IMR-90 (cell line): Measurements from ENCODE around the gene ENOX1. TPM values are rescaled to one million over a fixed set of nuclear protein-coding genes. Genes with fewer than 3 reads are reported as not detected.

ENCODE experiments used
- ATAC-seq: fragments of 200-7000 bp; cut with Tn5 transposase; 2 replicates; pipeline ENCODE4 v1.9.1; 2020; ENCODE audit warnings: low read depth, mild to moderate bottlenecking, moderate library complexity
- BruUV-seq: library from RNA; stranded (reverse); fragments of 400-500 nt; replicated peaks from 2 replicates; lab custom pipeline; 2021; lab: Mats Ljungman, UMichigan
- CTCF ChIA-PET: fragments of 300-600 bp; formaldehyde crosslinking; extraction: SDS; loops from one replicate; lab custom pipeline; 2021; ENCODE audit warnings: antibody characterized with exemption; lab: Yijun Ruan, JAX
- POLR2A ChIA-PET: fragments of 300-600 bp; sonication (Branson Sonifier 250); formaldehyde crosslinking; loops from one replicate; lab custom pipeline; 2022; ENCODE audit warnings: antibody characterized with exemption; ENCODE audit not compliant: unreplicated experiment; lab: Charles Lee
- DNase-seq: peaks from one replicate; pipeline ENCODE4 v3.0.0; 2013
- H2AFZ ChIP-seq: replicated peaks from 2 replicates; pipeline ENCODE3; 2013; ENCODE audit warnings: low read length, mild to moderate bottlenecking; ENCODE audit not compliant: poor library complexity
- H2AK5ac ChIP-seq: 2 replicates; pipeline ENCODE4 v1.6.1; 2013; ENCODE audit warnings: low read depth, low read length, inconsistent platforms
- H2AK9ac ChIP-seq: replicated peaks from 2 replicates; pipeline ENCODE3; 2013; ENCODE audit warnings: mild to moderate bottlenecking, low read depth, low read length, moderate library complexity; ENCODE audit not compliant: poor library complexity
- H2BK120ac ChIP-seq: 2 replicates; pipeline ENCODE4 v1.6.1; 2013; ENCODE audit warnings: low read depth, low read length, inconsistent platforms
- H2BK15ac ChIP-seq: 3 replicates; pipeline ENCODE4 v1.6.1; 2013; ENCODE audit warnings: low read depth, low read length, inconsistent platforms
- H2BK20ac ChIP-seq: 2 replicates; pipeline ENCODE4 v1.6.1; 2013; ENCODE audit warnings: low read depth, mild to moderate bottlenecking, inconsistent platforms, low read length, moderate library complexity
- H2BK5ac ChIP-seq: 2 replicates; pipeline ENCODE4 v1.6.1; 2013; ENCODE audit warnings: mild to moderate bottlenecking, low read depth, low read length, inconsistent platforms; ENCODE audit not compliant: poor library complexity, severe bottlenecking
- H3K14ac ChIP-seq: replicated peaks from 2 replicates; pipeline ENCODE4 v1.6.1; 2013; ENCODE audit warnings: low read depth, low read length, inconsistent platforms
- H3K18ac ChIP-seq: 2 replicates; pipeline ENCODE4 v1.6.1; 2013; ENCODE audit warnings: low read depth, low read length, control low read depth
- H3K23ac ChIP-seq: 2 replicates; pipeline ENCODE4 v1.6.1; 2013; ENCODE audit warnings: low read depth, low read length, inconsistent platforms
- H3K27ac ChIP-seq: 2 replicates; pipeline ENCODE4 v1.5.1; 2013; ENCODE audit warnings: mild to moderate bottlenecking, control low read depth, low read length; ENCODE audit not compliant: insufficient read depth
- H3K27me3 ChIP-seq: 2 replicates; pipeline ENCODE4 v1.6.1; 2013; ENCODE audit warnings: low read length; ENCODE audit not compliant: control insufficient read depth, insufficient read depth
- H3K36me3 ChIP-seq: 2 replicates; pipeline ENCODE4 v1.6.1; 2013; ENCODE audit warnings: low read length, mixed read lengths; ENCODE audit not compliant: control insufficient read depth, insufficient read depth
- H3K4ac ChIP-seq: 2 replicates; pipeline ENCODE4 v1.6.1; 2013; ENCODE audit warnings: low read depth, low read length, inconsistent platforms
- H3K4me1 ChIP-seq: 2 replicates; pipeline ENCODE4 v1.6.1; 2013; ENCODE audit warnings: low read length, mixed read lengths; ENCODE audit not compliant: control insufficient read depth, insufficient read depth
- H3K4me2 ChIP-seq: 2 replicates; pipeline ENCODE4 v1.6.1; 2013; ENCODE audit warnings: low read depth, mild to moderate bottlenecking, control low read depth, low read length, moderate library complexity
- H3K4me3 ChIP-seq: 2 replicates; pipeline ENCODE4 v1.5.1; 2013; ENCODE audit warnings: low read depth, mild to moderate bottlenecking, control low read depth, low read length, moderate library complexity; ENCODE audit not compliant: insufficient read depth
- H3K56ac ChIP-seq: 2 replicates; pipeline ENCODE4 v1.6.1; 2013; ENCODE audit warnings: low read length, inconsistent platforms; ENCODE audit not compliant: insufficient read depth; ENCODE audit errors: extremely low read depth
- H3K79me1 ChIP-seq, 2 experiments: 2 replicates each; pipeline ENCODE4 v1.6.1; 2013; ENCODE audit warnings: low read length in 2 of 2, inconsistent platforms in 1 of 2, low read depth in 1 of 2
- H3K9ac ChIP-seq: 2 replicates; pipeline ENCODE4 v1.6.1; 2013; ENCODE audit warnings: low read depth, low read length, control low read depth
- H3K9me1 ChIP-seq: 2 replicates; pipeline ENCODE4 v1.6.1; 2013; ENCODE audit warnings: low read length, inconsistent platforms; ENCODE audit not compliant: insufficient read depth
- H3K9me3 ChIP-seq: 2 replicates; pipeline ENCODE4 v1.6.1; 2013; ENCODE audit warnings: low read length; ENCODE audit not compliant: control insufficient read depth, insufficient read depth
- H4K20me1 ChIP-seq: 2 replicates; pipeline ENCODE4 v1.6.1; 2013; ENCODE audit warnings: low read length, inconsistent platforms; ENCODE audit not compliant: insufficient read depth
- H4K5ac ChIP-seq: 2 replicates; pipeline ENCODE4 v1.6.1; 2013; ENCODE audit warnings: mild to moderate bottlenecking, low read depth, low read length, control low read depth
- H4K8ac ChIP-seq, 2 experiments: 2 replicates each; pipeline ENCODE4 v1.6.1; 2013; ENCODE audit warnings: low read depth in 2 of 2, low read length in 2 of 2, control low read depth in 1 of 2, inconsistent platforms in 1 of 2
- H4K91ac ChIP-seq: 2 replicates; pipeline ENCODE4 v1.6.1; 2013; ENCODE audit warnings: low read depth, low read length, inconsistent platforms; ENCODE audit not compliant: insufficient read depth
- BHLHE40 ChIP-seq: fragments of 150-350 bp; IDR thresholded peaks from 2 replicates; pipeline ENCODE4 v1.6.1; 2016; ENCODE audit warnings: mild to moderate bottlenecking, low read depth, low read length
- CEBPB ChIP-seq: IDR thresholded peaks from 2 replicates; pipeline ENCODE4 v1.6.1; 2012; ENCODE audit warnings: low read depth, low read length, improper control_type of control experiment
- CHD1 ChIP-seq: IDR thresholded peaks from 2 replicates; pipeline ENCODE4 v1.6.1; 2012; ENCODE audit warnings: low read depth, low read length, improper control_type of control experiment
- FOS ChIP-seq: fragments of 150-350 bp; IDR thresholded peaks from 2 replicates; pipeline ENCODE4 v1.6.1; 2016; ENCODE audit warnings: low read depth, low read length
- MAFK ChIP-seq: IDR thresholded peaks from 2 replicates; pipeline ENCODE4 v1.6.1; 2012; ENCODE audit warnings: low read depth, low read length, improper control_type of control experiment
- MAZ ChIP-seq: IDR thresholded peaks from 2 replicates; pipeline ENCODE4 v1.6.1; 2012; ENCODE audit warnings: low read depth, mild to moderate bottlenecking, low read length, improper control_type of control experiment, moderate library complexity, borderline replicate concordance
- MXI1 ChIP-seq: IDR thresholded peaks from 2 replicates; pipeline ENCODE4 v1.6.1; 2012; ENCODE audit warnings: low read depth, mild to moderate bottlenecking, low read length, moderate library complexity, borderline replicate concordance
- NFE2L2 ChIP-seq: fragments of 150-350 bp; IDR thresholded peaks from 2 replicates; pipeline ENCODE4 v1.6.1; 2016; ENCODE audit warnings: low read depth, mild to moderate bottlenecking, low read length
- POLR2A ChIP-seq: IDR thresholded peaks from 2 replicates; pipeline ENCODE4 v1.6.1; 2012; ENCODE audit warnings: mild to moderate bottlenecking, low read depth, low read length
- RAD21 ChIP-seq: IDR thresholded peaks from 2 replicates; pipeline ENCODE4 v1.6.1; 2012; ENCODE audit warnings: low read length, improper control_type of control experiment
- RCOR1 ChIP-seq: IDR thresholded peaks from 2 replicates; pipeline ENCODE4 v1.6.1; 2012; ENCODE audit warnings: mild to moderate bottlenecking, low read length, improper control_type of control experiment; ENCODE audit not compliant: insufficient replicate concordance
- RFX5 ChIP-seq: IDR thresholded peaks from 2 replicates; pipeline ENCODE4 v1.8.0; 2012; ENCODE audit warnings: low read depth, mild to moderate bottlenecking, low read length, moderate library complexity
- SMC3 ChIP-seq: fragments of 150-350 bp; IDR thresholded peaks from 2 replicates; pipeline ENCODE4 v1.6.1; 2016; ENCODE audit warnings: low read depth, mild to moderate bottlenecking, antibody characterized with exemption, low read length, moderate library complexity
- WGBS, 2 experiments: methylation state at CpG; one replicate each; pipeline versions ENCODE4 v1.1.5 to v1.1.7; 2013; ENCODE audit warnings: missing lambda C conversion rate in 2 of 2; ENCODE audit not compliant: insufficient read length in 1 of 2; ENCODE audit errors: extremely low coverage in 2 of 2; 5-methylcytosine and 5-hydroxymethylcytosine counted together
- dilution Hi-C: fragments of 300-500 bp; cut with HindIII; formaldehyde crosslinking; loops from one replicate; pipeline ENCODE4 v1.14.3; 2018; ENCODE audit warnings: low sequenced_read_pairs; ENCODE audit not compliant: unreplicated experiment
- in situ Hi-C: fragments of 300-500 bp; cut with MboI; formaldehyde crosslinking; loops from 3 replicates; pipeline ENCODE4 v1.14.3; 2019; ENCODE audit warnings: low sequenced_read_pairs, inconsistent platforms, mixed read lengths
- intact Hi-C: fragments of 100-400 bp; cut with micrococcal nuclease; formaldehyde crosslinking; loops from 2 replicates; pipeline ENCODE4 v1.10.0; 2022
- polyA plus RNA-seq, 3 experiments: library from polyadenylated mRNA; depleted of rRNA; stranded (reverse); fragments of >200 nt; gene quantifications; 2 replicates each; pipeline ENCODE4 v1.2.3, GENCODE V29; 2012; ENCODE audit warnings: low replicate concordance in 1 of 3
- total RNA-seq: library from RNA; depleted of rRNA; stranded (reverse); fragments of >200 nt; gene quantifications from 2 replicates; pipeline ENCODE4 v1.2.3, GENCODE V29; 2012
- TF ChIP-seq, protein P1 (sequence below): fragments of 150-350 bp; IDR thresholded peaks from 2 replicates; pipeline ENCODE4 v1.6.1; 2016; ENCODE audit warnings: low read depth, mild to moderate bottlenecking, low read length, moderate library complexity, borderline replicate concordance
- TF ChIP-seq, protein P2 (sequence below): fragments of 150-350 bp; IDR thresholded peaks from 2 replicates; pipeline ENCODE4 v1.6.1; 2017; ENCODE audit warnings: mild to moderate bottlenecking, antibody characterized with exemption, low read length, low read depth
- TF ChIP-seq, protein P3 (sequence below): conservative IDR thresholded peaks from 2 replicates; pipeline ENCODE4 v1.5.1; 2012; ENCODE audit warnings: mild to moderate bottlenecking, low read depth, low read length, improper control_type of control experiment

ENOX1 gene
- total and polyA plus RNA-seq, 2 of the 4 experiments (the other 2 are of a cell fraction) = 0.99 to 1.3 TPM

DNA sequence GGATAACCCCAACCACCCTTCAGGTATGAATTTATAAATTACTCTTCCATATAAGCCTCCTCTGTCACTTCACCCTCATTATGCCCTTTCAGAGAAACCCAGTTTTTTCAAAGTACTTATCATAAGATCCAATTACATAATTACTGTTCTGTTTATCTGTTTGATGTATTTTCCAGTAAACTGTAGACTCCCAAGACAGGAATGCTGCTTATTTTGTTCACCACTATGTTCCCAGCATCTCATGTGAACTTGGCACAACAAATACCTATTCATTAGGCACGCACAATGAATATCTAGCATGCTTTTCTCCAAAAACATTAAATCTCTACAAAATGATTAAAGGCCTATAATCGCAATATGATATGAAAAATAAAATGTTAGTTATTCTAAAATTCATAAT, 13.2 kb downstream of the ENOX1 start:
- BruUV-seq = no TSS peak
- POLR2A ChIA-PET = no interaction called here

More for the DNA sequence above, 13.2 kb downstream of the ENOX1 start:
- H3K36me3 ChIP-seq = no peaks in the 10 kb centered on the region
- H4K91ac ChIP-seq = no peak overlapping the region
- no peak overlapping the region for H4K8ac ChIP-seq
- H2BK120ac ChIP-seq = no peak overlapping the region
- peaks cover 2% of the 10 kb centered on the region; the same call in 1 of the 2 replicates for H3K27me3 ChIP-seq
- WGBS, 2 experiments = no CpG with 5 or more reads among the region's 2 CpGs
- no peak overlapping the region for H2BK5ac ChIP-seq
- dilution Hi-C loops = no loop called here
- no peaks in the 10 kb centered on the region for H3K79me1 ChIP-seq
- no peak overlapping the region for H3K4ac ChIP-seq
- no peaks in the 10 kb centered on the region for H3K4me1 ChIP-seq
- no peaks in the 10 kb centered on the region for H3K9me1 ChIP-seq
- H3K18ac ChIP-seq = no peak overlapping the region
- no peak overlapping the region for H2BK20ac ChIP-seq
- H3K4me3 ChIP-seq = no peak overlapping the region
- no peak for DNase-seq
- no peak overlapping the region for H3K56ac ChIP-seq
- H2AK5ac ChIP-seq = no peak overlapping the region
- no peaks in the 10 kb centered on the region for H4K20me1 ChIP-seq
- H3K9me3 ChIP-seq = no peaks in the 10 kb centered on the region
- no peak overlapping the region for H3K23ac ChIP-seq
- H3K9ac ChIP-seq = no peak overlapping the region
- intact Hi-C loops = no loop called here
- in situ Hi-C loops = no loop called here
- CTCF ChIA-PET = no interaction called here
- H3K27ac ChIP-seq = no peak overlapping the region
- ATAC-seq = no peak
- no peak for TF ChIP-seq NFE2L2
- no peak for TF ChIP-seq RCOR1
- no peak for TF ChIP-seq POLR2A
- TF ChIP-seq SMC3 = no peak
- TF ChIP-seq MXI1 = no peak
- TF ChIP-seq, protein P1, sequence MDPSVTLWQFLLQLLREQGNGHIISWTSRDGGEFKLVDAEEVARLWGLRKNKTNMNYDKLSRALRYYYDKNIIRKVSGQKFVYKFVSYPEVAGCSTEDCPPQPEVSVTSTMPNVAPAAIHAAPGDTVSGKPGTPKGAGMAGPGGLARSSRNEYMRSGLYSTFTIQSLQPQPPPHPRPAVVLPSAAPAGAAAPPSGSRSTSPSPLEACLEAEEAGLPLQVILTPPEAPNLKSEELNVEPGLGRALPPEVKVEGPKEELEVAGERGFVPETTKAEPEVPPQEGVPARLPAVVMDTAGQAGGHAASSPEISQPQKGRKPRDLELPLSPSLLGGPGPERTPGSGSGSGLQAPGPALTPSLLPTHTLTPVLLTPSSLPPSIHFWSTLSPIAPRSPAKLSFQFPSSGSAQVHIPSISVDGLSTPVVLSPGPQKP = no peak
- no peak for TF ChIP-seq MAFK
- no peak for TF ChIP-seq CHD1
- TF ChIP-seq BHLHE40 = no peak
- TF ChIP-seq FOS = no peak
- TF ChIP-seq CEBPB = no peak
- TF ChIP-seq, protein P2, sequence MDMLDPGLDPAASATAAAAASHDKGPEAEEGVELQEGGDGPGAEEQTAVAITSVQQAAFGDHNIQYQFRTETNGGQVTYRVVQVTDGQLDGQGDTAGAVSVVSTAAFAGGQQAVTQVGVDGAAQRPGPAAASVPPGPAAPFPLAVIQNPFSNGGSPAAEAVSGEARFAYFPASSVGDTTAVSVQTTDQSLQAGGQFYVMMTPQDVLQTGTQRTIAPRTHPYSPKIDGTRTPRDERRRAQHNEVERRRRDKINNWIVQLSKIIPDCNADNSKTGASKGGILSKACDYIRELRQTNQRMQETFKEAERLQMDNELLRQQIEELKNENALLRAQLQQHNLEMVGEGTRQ = no peak
- TF ChIP-seq RAD21 = no peak
- TF ChIP-seq, protein P3, sequence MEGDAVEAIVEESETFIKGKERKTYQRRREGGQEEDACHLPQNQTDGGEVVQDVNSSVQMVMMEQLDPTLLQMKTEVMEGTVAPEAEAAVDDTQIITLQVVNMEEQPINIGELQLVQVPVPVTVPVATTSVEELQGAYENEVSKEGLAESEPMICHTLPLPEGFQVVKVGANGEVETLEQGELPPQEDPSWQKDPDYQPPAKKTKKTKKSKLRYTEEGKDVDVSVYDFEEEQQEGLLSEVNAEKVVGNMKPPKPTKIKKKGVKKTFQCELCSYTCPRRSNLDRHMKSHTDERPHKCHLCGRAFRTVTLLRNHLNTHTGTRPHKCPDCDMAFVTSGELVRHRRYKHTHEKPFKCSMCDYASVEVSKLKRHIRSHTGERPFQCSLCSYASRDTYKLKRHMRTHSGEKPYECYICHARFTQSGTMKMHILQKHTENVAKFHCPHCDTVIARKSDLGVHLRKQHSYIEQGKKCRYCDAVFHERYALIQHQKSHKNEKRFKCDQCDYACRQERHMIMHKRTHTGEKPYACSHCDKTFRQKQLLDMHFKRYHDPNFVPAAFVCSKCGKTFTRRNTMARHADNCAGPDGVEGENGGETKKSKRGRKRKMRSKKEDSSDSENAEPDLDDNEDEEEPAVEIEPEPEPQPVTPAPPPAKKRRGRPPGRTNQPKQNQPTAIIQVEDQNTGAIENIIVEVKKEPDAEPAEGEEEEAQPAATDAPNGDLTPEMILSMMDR = no peak
- no peak for TF ChIP-seq MAZ
- no peak for TF ChIP-seq RFX5
- no peak overlapping the region for H2AK9ac ChIP-seq
- no peak overlapping the region for H4K5ac ChIP-seq
- H2BK15ac ChIP-seq = no peak overlapping the region
- H2AFZ ChIP-seq = no peak overlapping the region
- H3K14ac ChIP-seq = no peak overlapping the region
- H3K4me2 ChIP-seq = no peak overlapping the region
